Activated CD4-positive, alpha-beta T cell treated with anti-CD3 and anti-CD28 coated beads, Interleukin-2, amount 50 U/mL, for 16 hours (primary cell): ENCODE measurements around the gene RAB10.
"Not testable (repeated sequence)": the region's sequence is repeated elsewhere in the genome, so short reads cannot be mapped to it uniquely, and the experiment has no call there.

Experiments
- DNase-seq: peaks from one replicate; pipeline ENCODE4 v3.0.0-alpha.2; 2020

RAB10 gene

DNA sequence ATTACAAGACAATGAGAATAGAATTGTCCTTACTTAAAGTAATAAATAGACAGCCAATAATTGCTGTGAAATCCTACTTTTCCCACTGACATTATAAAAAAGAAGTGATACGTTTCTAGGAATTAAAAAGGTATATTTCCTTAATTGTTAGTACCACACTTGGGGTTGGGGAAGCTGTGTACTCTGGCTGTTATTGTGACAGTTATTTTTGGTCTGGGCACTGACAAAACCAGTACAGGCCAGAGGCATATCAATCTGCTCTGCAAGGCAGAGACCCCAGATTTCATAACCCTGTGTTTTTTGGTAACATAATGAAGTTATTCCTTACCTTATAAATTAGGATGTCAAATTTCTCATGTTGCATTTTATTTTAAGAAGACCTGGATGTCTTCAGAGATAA, 66.5 kb downstream of the RAB10 start:
- DNase-seq: no peak

DNA sequence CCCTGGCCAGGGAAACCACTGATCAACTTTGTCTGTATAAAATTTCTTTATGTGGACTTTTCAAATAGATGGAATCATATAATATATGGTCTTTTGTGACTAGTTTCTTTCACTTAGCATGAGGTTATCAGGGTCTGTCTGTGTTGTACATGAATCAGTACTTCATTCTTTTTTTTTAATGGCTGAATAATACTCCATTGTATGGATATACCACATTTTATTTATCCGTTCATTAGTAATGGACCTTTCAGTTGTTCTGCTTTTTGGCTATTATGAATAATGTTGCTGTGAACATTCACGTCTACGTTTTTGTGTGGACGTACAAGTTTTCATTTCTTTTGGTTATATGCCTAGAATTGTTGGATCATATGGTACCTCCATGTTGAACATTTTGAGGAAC, 69.9 kb downstream of the RAB10 start:
- no peak for DNase-seq

DNA sequence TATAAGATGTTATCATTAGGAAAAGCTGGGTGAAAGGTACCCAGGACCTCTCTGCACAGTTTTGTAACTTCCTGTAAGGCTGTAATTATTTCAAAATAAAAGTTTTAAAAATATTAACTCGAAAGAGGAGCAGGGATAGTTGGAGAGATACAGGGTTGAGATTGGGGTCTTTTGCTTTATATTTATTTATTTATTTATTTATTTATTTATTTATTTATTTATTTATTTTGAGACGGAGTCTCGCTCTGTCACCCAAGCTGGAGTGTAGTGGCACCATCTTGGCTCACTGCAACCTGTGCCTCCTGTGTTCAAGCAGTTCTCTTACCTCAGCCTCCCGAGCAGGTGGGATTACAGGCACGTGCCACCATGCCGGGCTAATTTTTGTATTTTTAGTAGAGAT, 74.8 kb downstream of the RAB10 start:
- not testable (repeated sequence) for DNase-seq

DNA sequence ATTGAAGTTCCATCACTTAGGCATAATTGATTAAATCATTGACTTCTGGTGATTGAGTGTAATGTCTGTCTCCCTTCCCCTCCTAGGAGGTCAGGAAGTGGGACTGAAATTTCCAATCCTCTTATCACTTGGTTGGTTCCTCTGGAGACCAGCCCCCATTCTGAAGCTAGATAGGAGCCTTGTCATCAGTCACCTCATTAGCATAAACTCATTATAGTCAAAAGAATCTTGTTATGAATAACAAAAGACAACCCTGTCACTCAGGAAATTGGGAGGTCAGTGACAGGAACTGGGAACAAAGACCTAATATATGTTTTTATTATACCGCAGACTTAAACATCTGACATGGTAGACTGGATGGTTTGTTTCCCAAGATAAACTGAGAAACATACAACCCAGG, 78.3 kb downstream of the RAB10 start:
- DNase-seq: no peak

GRCh38 chr2:26114151-26114550, 80.3 kb downstream of the RAB10 start:
- DNase-seq: no peak

- no peak for DNase-seq
These were observed 84.8 kb downstream of the RAB10 start for GRCh38 chr2:26118682-26119081.

DNA sequence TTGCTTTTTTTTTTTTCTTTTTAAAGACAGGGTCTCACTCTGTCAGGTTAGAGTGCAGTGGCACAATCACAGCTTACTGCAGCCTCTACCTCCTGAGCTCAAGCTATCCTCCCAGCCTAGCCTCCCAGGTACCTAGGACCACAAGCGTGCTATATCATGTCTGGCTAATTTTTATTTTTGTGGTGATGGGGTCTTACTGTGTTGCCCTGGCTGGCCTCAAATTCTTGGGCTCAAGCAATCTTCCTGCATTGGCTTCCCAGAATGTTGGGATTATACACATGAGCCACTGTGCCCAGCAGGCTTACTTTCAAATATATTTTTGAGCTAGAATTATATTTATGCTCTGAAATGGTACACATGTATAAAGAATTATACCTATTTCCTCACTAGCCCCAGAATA, 85.6 kb downstream of the RAB10 start:
- DNase-seq: no peak

- no peak for DNase-seq
These were observed 88.7 kb downstream of the RAB10 start for GRCh38 chr2:26122630-26123029.

GRCh38 chr2:26123426-26123825, 89.5 kb downstream of the RAB10 start:
- no peak for DNase-seq

- no peak for DNase-seq
These were observed 92.2 kb downstream of the RAB10 start for GRCh38 chr2:26126074-26126473.

DNA sequence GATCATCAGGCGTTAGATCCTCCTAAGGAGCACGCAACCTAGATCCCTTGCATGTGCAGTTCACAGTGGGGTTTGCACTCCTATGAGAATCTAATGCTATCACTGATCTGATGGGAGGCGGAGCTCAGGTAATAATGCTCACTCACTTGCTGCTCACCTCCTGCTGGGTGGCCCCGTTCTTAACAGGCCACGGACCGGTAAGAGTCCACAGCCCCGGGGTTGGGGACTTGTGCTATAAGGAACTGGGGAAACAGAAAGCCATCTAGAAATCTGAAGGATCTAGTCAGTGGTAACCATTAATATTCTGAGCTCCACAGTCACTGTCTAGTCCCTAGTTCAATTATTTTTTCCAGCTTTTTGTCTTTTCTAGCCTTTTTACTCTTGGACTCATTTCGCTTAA, 94.3 kb downstream of the RAB10 start:
- no peak for DNase-seq

DNA sequence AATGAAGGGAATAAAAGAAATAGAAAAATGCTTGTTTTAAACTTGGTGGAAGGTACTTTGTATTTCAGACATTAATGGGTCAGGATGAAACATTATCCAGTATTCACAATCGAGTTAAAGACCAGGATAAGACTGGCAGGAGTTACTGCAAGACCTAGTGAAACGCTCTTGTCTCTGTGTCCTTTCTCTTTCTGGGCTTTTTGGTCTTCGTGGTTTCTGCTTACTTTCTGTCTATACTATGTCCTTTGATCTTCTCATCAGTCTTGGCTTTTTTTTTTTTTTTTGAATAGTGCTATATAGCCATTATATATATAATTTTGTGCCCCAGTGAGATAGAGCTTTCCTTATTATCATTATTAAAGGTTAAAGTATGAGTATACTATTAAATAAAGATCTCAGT, 96.9 kb downstream of the RAB10 start:
- DNase-seq: no peak

- no peak for DNase-seq
These were observed 102.6 kb downstream of the RAB10 start for GRCh38 chr2:26136451-26136850.

DNA sequence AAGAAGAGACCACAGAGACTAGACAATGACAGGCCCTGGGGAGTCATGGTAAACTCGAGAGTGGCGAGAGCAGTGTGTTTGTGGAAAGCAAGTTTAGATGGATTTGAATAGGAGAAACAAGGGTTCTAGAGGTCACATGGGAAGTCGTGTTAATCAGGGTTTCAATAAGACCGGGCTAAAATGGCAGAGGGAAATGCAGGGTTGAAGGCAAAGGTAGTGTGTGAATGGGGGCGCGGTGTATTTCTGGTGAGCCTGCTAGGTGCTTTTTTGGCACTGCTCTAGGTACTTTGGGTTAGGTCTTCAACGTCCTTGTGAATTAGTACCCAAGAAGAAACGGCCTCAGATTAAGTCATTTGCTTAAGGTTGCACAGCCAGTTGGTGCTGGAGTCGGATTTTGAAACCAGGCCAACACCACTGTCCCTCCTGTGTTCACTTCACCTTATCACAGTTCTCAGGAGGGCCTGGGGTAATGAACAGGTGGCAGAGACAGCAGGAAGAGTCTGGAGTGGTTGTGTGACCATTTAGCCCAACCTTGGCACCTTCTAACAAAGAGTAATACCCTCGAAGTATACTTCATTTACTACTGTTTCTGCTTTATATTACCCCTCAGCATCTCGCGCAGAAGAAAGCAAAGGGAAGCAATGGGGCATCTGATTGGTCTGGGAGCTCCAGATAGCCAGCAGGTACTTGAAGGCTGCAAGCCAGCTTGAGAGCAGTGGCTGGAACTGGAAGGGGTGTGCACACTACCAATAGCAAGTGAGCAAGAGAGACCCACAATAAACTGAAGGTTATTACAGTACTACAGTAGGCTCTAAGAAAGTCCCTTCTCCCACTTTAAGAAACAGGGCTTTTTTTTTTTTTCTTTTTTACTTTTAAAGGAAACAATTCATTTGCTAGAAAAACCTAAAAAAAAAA, 105.6 kb downstream of the RAB10 start:
- DNase-seq: no peak

GRCh38 chr2:26141145-26141769, 107.4 kb downstream of the RAB10 start:
- DNase-seq: no peak

DNA sequence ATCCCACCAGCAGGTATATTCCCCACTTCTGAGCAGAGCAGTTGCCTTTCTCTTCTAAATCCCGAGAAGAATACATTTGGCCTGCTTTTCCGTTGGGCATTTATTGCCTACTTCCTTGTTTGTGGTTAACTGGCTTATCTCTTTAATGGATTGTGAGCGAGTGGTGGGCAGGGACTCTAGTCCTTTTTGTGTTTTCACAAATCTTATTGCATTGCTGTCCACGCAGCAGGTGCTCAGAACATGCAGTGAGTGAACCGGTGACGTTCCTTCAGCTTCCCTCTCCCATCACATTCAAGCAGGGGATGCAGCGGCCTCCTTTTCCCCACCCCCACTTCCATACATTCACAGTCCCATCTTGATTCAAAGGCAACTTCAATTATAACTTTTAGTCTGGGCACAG, 110.1 kb downstream of the RAB10 start:
- no peak for DNase-seq

DNA sequence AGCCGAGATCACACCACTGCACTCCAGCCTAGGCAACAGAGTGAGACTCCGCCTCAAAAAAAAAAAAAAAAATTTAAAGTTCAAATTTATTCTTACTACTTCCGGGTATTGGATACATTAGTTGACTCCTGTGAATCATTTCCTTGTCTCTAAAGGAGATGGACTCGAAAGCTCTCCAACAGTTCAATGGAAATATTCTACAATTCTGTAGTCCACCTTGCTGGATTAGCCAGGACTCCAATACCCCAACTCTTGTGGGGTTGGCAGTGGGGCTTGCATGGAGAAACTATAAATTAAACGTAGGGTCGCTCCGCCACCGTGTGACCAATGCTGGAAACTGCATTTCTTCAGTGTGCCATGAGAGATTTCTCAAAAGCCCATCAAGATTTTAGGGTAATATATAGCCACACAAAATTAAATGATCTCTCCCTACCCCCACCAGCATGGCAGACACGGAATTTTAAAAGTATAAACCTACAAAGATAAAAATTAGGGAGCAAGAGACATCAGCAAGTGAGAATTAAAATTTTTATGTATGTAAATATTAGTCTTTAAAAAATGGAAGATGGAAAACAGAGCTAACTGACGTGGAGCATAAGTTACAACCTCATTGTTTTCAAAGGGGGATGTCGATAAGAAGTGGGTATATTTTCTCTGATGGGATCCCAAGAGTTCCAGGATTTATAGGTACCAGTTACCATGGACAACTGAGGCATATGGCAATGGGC, 111.2 kb downstream of the RAB10 start:
- peak; percentile 68 for DNase-seq

DNA sequence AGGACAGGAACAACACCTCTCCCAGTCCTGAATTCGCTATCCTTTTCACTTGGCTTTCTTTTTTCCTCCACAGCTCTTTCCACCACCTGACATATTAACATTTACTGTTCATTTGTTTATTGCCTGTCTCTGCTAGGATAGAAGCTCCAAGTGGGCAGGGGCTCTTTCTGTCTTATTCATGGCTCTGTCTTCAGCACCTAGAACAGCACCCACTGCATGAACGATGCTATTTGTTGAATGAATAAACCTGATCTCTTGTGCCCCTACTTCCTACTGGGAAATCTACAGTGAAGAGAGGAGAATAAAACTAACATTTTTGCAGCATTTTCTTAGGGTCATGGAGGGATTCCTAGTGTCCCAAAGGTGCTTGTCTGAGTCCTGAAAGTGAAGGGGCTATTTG, 114.6 kb downstream of the RAB10 start:
- no peak for DNase-seq

DNA sequence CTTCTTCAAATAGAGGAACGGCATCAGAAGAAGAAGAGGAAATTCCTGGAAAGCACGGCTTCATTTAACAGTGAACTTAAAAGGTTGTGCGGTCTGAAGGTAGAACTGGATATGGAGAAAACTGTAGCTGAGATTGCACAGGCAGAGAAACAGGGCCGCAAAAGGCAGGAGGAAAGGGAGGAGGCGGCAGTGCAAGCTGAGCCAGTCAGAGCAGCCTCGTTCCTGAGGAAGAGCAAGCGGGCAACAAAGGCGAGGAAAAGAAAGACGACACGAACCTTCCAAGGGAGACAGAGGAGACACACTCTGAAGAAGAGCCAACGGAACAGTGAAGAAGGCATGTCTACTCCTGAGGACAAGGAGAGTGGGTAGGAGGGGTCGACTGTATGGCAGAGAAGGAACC, 116.4 kb downstream of the RAB10 start:
- DNase-seq: no peak

- DNase-seq: no peak
These were observed 123.7 kb downstream of the RAB10 start for GRCh38 chr2:26157580-26157979.

- no peak for DNase-seq
These were observed 128.0 kb downstream of the RAB10 start for GRCh38 chr2:26161926-26162325.

GRCh38 chr2:26162963-26163362, 129.1 kb downstream of the RAB10 start:
- no peak for DNase-seq

DNA sequence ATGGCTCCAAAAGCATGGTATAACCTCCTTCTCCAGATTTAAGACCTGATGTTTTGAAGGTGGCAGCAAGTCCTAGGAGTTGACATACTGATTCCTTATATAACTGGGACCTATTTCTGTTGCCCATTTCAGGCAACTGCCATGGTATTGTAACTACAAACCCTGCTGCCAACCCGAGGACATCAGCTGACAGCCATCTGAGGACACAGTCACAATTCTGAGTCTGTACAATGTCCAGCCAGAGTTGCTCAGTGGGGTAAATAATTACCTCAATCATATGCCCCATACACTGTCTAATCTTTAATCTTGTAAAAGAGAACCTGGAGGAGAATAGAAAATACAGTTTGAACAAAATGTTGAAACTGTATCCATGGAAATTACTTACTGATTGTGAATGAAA, 130.3 kb downstream of the RAB10 start:
- DNase-seq: no peak

- no peak for DNase-seq
These were observed 130.8 kb downstream of the RAB10 start for GRCh38 chr2:26164641-26165211.
